ENCODE measurements around the gene NUDT16L1. TPM values are rescaled to one million over a fixed set of nuclear protein-coding genes. Genes with fewer than 3 reads are reported as not detected.
A peak's percentile ranks its signal among the peaks of the same experiment; 100 is the strongest.
"Not testable (repeated sequence)": the region's sequence is repeated elsewhere in the genome, so short reads cannot be mapped to it uniquely, and the experiment has no call there.

The NUDT16L1 gene
- total RNA-seq, 1 experiment from 2014 or later = 63.5 TPM

DNA sequence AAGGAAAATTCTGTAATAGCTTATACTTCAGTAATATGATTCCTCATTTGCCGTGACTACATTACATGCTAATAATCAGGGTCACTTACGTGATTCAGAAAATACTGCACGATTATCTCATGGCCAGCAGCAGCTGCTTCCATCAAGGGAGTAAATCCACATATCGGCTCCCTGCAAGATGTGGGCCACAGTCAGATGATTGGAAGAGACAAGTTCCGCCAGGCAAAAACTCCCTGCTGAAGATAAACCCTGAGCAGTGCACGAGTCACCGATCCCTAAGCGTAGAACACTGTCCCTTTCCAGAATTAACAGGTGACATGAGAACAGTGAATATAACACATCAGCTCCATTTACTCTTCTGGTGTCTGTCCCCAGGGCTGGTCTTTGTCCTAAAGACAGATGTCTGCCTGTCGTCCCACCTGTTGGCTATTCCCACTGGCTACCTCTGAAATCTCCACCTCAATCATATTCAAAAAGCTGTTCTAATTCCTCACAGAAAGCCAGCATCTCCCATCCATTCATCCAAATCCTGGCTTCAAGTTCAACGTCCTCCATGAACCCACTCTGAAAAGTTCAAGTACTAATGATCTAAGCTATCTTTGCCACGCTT, 31.4 kb downstream of the NUDT16L1 start:
- H3K9me3 ChIP-seq (replicated peaks) = no peaks in the 10 kb centered on the region
- no peaks in the 10 kb centered on the region for H3K4me1 ChIP-seq (replicated peaks)
- peaks cover 44% of the 10 kb centered on the region for H3K36me3 ChIP-seq
- no peak for DNase-seq (ENCODE audit: low read depth in 1 of 2, low spot score in 2 of 2)
- no peaks in the 10 kb centered on the region for H3K27me3 ChIP-seq (replicated peaks)
- H3K4me3 ChIP-seq = no peak overlapping the region
- H3K27ac ChIP-seq = no peak overlapping the region

- Histone ChIP-seq H3K4me1 (replicated peaks) (no peaks in the 10 kb centered on the region), H3K4me3 (no peak overlapping the region), H3K36me3 (peaks cover 55% of the 10 kb centered on the region), H3K27me3 (replicated peaks) (no peaks in the 10 kb centered on the region), H3K9me3 (replicated peaks) (no peaks in the 10 kb centered on the region), H3K27ac (no peak overlapping the region)
- DNase-seq (ENCODE audit: low read depth in 1 of 2, low spot score in 2 of 2) = no peak
These were observed 33.3 kb downstream of the NUDT16L1 start for GRCh38 chr16:4726616-4727015.

GRCh38 chr16:4728676-4729075, 35.3 kb downstream of the NUDT16L1 start:
- Histone ChIP-seq H3K9me3 (replicated peaks) (no peaks in the 10 kb centered on the region), H3K36me3 (peaks cover 49% of the 10 kb centered on the region), H3K4me3 (no peak overlapping the region), H3K4me1 (replicated peaks) (no peaks in the 10 kb centered on the region), H3K27ac (no peak overlapping the region), H3K27me3 (replicated peaks) (no peaks in the 10 kb centered on the region)
- DNase-seq (ENCODE audit: low read depth in 1 of 2, low spot score in 2 of 2) = no peak

DNA sequence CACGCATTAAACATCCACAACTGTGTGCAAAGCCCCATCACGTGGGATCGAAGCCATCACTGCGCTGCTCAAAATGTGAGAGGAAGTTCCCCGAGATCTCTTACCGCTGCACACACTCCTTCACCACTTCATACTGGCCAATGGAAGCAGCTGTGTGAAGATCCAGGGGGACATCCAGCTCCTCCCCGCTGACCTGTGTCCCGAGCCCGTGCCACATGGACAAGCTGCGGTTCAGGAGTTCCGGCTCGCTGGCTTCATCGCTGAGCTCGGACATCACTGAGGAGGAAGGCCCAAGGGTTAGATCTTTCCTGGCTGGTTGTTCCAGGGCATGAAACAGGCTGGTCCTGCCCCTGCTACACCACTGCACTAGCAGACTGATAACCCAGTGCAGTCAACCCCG, 36.5 kb downstream of the NUDT16L1 start:
- DNase-seq (ENCODE audit: low read depth in 1 of 2, low spot score in 2 of 2) = no peak
- Histone ChIP-seq H3K4me3 (no peak overlapping the region), H3K9me3 (replicated peaks) (no peaks in the 10 kb centered on the region), H3K27ac (no peak overlapping the region), H3K36me3 (peaks cover 46% of the 10 kb centered on the region), H3K4me1 (replicated peaks) (peaks cover under 1% of the 10 kb centered on the region), H3K27me3 (replicated peaks) (no peaks in the 10 kb centered on the region)

GRCh38 chr16:4733211-4733742, 39.9 kb downstream of the NUDT16L1 start:
- DNase-seq (ENCODE audit: low read depth in 1 of 2, low spot score in 2 of 2) = no peak
- Histone ChIP-seq H3K27ac (no peak overlapping the region), H3K27me3 (replicated peaks) (no peaks in the 10 kb centered on the region), H3K36me3 (peaks cover 21% of the 10 kb centered on the region), H3K9me3 (replicated peaks) (no peaks in the 10 kb centered on the region), H3K4me3 (peak overlapping the region; percentile 70), H3K4me1 (replicated peaks) (peaks cover 5% of the 10 kb centered on the region)

GRCh38 chr16:4733747-4734062, 40.3 kb downstream of the NUDT16L1 start:
- Histone ChIP-seq H3K36me3 (peaks cover 19% of the 10 kb centered on the region), H3K9me3 (replicated peaks) (no peaks in the 10 kb centered on the region), H3K4me3 (peak overlapping the region; percentile 70), H3K4me1 (replicated peaks) (peaks cover 5% of the 10 kb centered on the region), H3K27me3 (replicated peaks) (no peaks in the 10 kb centered on the region), H3K27ac (0 out of 2 replicates have a peak overlapping the region, but pooled peaks have one; percentile 2)
- DNase-seq (ENCODE audit: low read depth in 1 of 2, low spot score in 2 of 2) = no peak

GRCh38 chr16:4734063-4734729, 40.8 kb downstream of the NUDT16L1 start, which contains the start of the genes ANKS3 and DNAAF8:
Gene ANKS3, minus strand, starts transcription at chr16:4734271. Its CDS starts 4,122 bp downstream, at chr16:4730149.
Gene DNAAF8, plus strand, starts transcription at chr16:4734537. Its CDS starts 1,978 bp downstream, at chr16:4736515.
- Histone ChIP-seq H3K9me3 (replicated peaks) (no peaks in the 10 kb centered on the region), H3K4me3 (peak within 1 kb of the TSS; percentile 70), H3K4me1 (replicated peaks) (peaks cover 5% of the 10 kb centered on the region), H3K27ac (peak within 1 kb of the TSS; percentile 53), H3K36me3 (peaks cover 17% of the 10 kb centered on the region), H3K27me3 (replicated peaks) (no peaks in the 10 kb centered on the region)
- DNase-seq (ENCODE audit: low read depth in 1 of 2, low spot score in 2 of 2) = peak; percentile 94 to 98

GRCh38 chr16:4734730-4735535, 41.6 kb downstream of the NUDT16L1 start:
- Histone ChIP-seq H3K4me1 (replicated peaks) (peaks cover 5% of the 10 kb centered on the region), H3K27me3 (replicated peaks) (no peaks in the 10 kb centered on the region), H3K9me3 (replicated peaks) (no peaks in the 10 kb centered on the region), H3K27ac (peak overlapping the region; percentile 53), H3K36me3 (peaks cover 13% of the 10 kb centered on the region), H3K4me3 (peak overlapping the region; percentile 70)
- peak in 1 of 2 experiments; percentile 93 for DNase-seq (ENCODE audit: low read depth in 1 of 2, low spot score in 2 of 2)

DNA sequence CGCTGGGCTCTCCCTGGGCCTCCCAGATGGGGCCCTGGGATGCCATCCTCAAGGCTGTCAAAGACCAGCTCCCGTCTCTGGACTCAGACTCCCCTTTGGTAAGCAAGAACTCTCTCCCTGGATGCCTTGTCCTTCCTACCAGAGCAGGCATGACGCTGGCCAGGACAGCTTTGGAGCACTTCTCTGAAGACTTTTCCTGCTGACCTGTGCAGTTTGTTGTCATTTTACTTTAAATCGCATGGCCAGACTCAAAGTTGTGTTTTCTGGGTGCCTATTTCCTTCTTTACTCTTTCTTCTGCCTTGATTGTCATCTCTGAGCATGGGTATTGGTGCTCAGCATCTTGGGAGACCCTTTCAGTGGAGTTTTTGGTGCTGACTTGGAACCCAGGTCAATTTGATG, 43.2 kb downstream of the NUDT16L1 start:
- no peak for DNase-seq (ENCODE audit: low read depth in 1 of 2, low spot score in 2 of 2)
- Histone ChIP-seq H3K27ac (no peak overlapping the region), H3K36me3 (peaks cover 4% of the 10 kb centered on the region; the same call in 1 of the 2 replicates), H3K9me3 (replicated peaks) (no peaks in the 10 kb centered on the region), H3K4me1 (replicated peaks) (peaks cover 5% of the 10 kb centered on the region), H3K27me3 (replicated peaks) (no peaks in the 10 kb centered on the region), H3K4me3 (no peak overlapping the region)

GRCh38 chr16:4737545-4737944, 44.2 kb downstream of the NUDT16L1 start:
- Histone ChIP-seq H3K4me1 (replicated peaks) (peaks cover 5% of the 10 kb centered on the region), H3K36me3 (peaks cover 4% of the 10 kb centered on the region; the same call in 1 of the 2 replicates), H3K27ac (no peak overlapping the region), H3K27me3 (replicated peaks) (no peaks in the 10 kb centered on the region; the same call in 1 of the 2 replicates), H3K9me3 (replicated peaks) (no peaks in the 10 kb centered on the region), H3K4me3 (no peak overlapping the region)
- no peak for DNase-seq (ENCODE audit: low read depth in 1 of 2, low spot score in 2 of 2)

DNA sequence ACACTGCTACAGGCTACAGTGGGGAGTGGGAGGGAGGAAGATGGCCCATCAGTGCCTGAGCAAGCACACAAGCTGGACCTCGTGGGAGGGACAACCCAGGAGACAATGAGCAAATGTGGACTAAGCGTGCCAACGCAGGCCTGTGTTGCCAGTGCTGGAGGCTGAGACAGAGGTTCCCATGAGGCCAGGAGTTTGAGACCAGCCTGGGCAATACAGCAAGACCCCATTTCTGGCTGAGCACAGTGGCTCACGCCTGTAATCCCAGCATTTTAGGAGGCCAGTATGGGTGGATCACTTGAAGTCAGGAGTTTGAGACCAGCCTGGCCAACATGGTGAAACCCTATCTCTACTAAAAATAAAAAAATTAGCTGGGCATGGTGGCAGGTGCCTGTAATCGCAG, 45.0 kb downstream of the NUDT16L1 start:
- not testable (repeated sequence) for H3K4me1 ChIP-seq (replicated peaks); H3K36me3 ChIP-seq; H3K4me3 ChIP-seq; H3K9me3 ChIP-seq (replicated peaks); H3K27ac ChIP-seq; H3K27me3 ChIP-seq (replicated peaks); DNase-seq (ENCODE audit: low read depth in 1 of 2, low spot score in 2 of 2)

- Histone ChIP-seq H3K27ac (no peak overlapping the region), H3K36me3 (no peaks in the 10 kb centered on the region), H3K27me3 (replicated peaks) (no peaks in the 10 kb centered on the region; the same call in 1 of the 2 replicates), H3K9me3 (replicated peaks) (no peaks in the 10 kb centered on the region), H3K4me1 (replicated peaks) (no peaks in the 10 kb centered on the region), H3K4me3 (no peak overlapping the region)
- DNase-seq (ENCODE audit: low read depth in 1 of 2, low spot score in 2 of 2) = no peak
These were observed 50.0 kb downstream of the NUDT16L1 start for GRCh38 chr16:4743226-4743878.

GRCh38 chr16:4744555-4745273, 51.4 kb downstream of the NUDT16L1 start:
- no peaks in the 10 kb centered on the region for H3K9me3 ChIP-seq (replicated peaks)
- peaks cover 6% of the 10 kb centered on the region for H3K36me3 ChIP-seq

More at GRCh38 chr16:4744555-4745273, 51.4 kb downstream of the NUDT16L1 start:
- Histone ChIP-seq H3K4me1 (replicated peaks) (no peaks in the 10 kb centered on the region), H3K27ac (no peak overlapping the region), H3K4me3 (no peak overlapping the region), H3K27me3 (replicated peaks) (no peaks in the 10 kb centered on the region; the same call in 1 of the 2 replicates)
- no peak for DNase-seq (ENCODE audit: low read depth in 1 of 2, low spot score in 2 of 2)

Measured in SJSA1 (cell line).